K562 (cell line): ENCODE results near the gene SLC6A9. TPM values are rescaled to one million over a fixed set of nuclear protein-coding genes. Genes with fewer than 3 reads are reported as not detected.

Experiments used
- CREB1 ChIP-seq, 2 experiments: sonication (generic) in 1 of 2; formaldehyde crosslinking in 1 of 2; IDR thresholded peaks; 2 replicates each; pipeline versions ENCODE4 v1.6.1 to v1.8.0; 2012 to 2022; ENCODE audit warnings: inconsistent platforms in 1 of 2, mild to moderate bottlenecking in 1 of 2, missing genetic modification reagents in 1 of 2, moderate library complexity in 1 of 2
- EGR1 ChIP-seq: fragments of 450-650 bp; conservative IDR thresholded peaks from 2 replicates; pipeline ENCODE4 v1.6.1; 2017; ENCODE audit warnings: mild to moderate bottlenecking
- EP300 ChIP-seq: IDR thresholded peaks from 2 replicates; pipeline ENCODE4 v1.6.1; 2012; ENCODE audit warnings: low read length, improper control_type of control experiment
- HDAC2 ChIP-seq: fragments of 450-650 bp; IDR thresholded peaks from 2 replicates; pipeline ENCODE4 v1.6.1; 2016; ENCODE audit warnings: mild to moderate bottlenecking
- HMGN3 ChIP-seq: IDR thresholded peaks from 2 replicates; pipeline ENCODE4 v1.6.1; 2011; ENCODE audit warnings: borderline replicate concordance, low read depth, mild to moderate bottlenecking, mixed read lengths, low read length; ENCODE audit not compliant: insufficient read length; ENCODE audit errors: extremely low read depth
- HNRNPL ChIP-seq: fragments of 200-400 bp; formaldehyde crosslinking; IDR thresholded peaks from 2 replicates; pipeline ENCODE4 v1.6.1; 2017; ENCODE audit warnings: low read depth, mild to moderate bottlenecking, low read length
- MCM3 ChIP-seq: fragments of 450-650 bp; IDR thresholded peaks from 2 replicates; pipeline ENCODE4 v1.6.1; 2016
- NFE2L1 ChIP-seq: fragments of 450-650 bp; IDR thresholded peaks from 2 replicates; pipeline ENCODE4 v1.6.1; 2016; ENCODE audit warnings: missing genetic modification characterization, low read depth, mild to moderate bottlenecking, missing compliant biosample characterization, moderate library complexity, borderline replicate concordance
- SAP30 ChIP-seq: fragments of 200-600 bp; sonication (generic); IDR thresholded peaks from 2 replicates; pipeline ENCODE4 v1.6.1; 2012; ENCODE audit warnings: borderline replicate concordance, low read depth, mild to moderate bottlenecking, moderate library complexity, low read length, control low read depth, inconsistent platforms; ENCODE audit not compliant: insufficient read depth, poor library complexity, severe bottlenecking
- SLC30A9 ChIP-seq: fragments of 250-450 bp; sonication (Bioruptor Pico); IDR thresholded peaks from 2 replicates; pipeline ENCODE4 v1.8.0; 2022; ENCODE audit warnings: mild to moderate bottlenecking, moderate library complexity
- TBP ChIP-seq: optimal IDR thresholded peaks from 2 replicates; pipeline ENCODE3; 2011; ENCODE audit warnings: low read depth, low read length, improper control_type of control experiment
- ZNF253 ChIP-seq: fragments of 250-450 bp; sonication (Bioruptor Pico); conservative IDR thresholded peaks from 2 replicates; pipeline ENCODE4 v1.6.1; 2021; ENCODE audit warnings: mild to moderate bottlenecking
- ZNF449 ChIP-seq: fragments of 250-450 bp; sonication (Bioruptor Pico); IDR thresholded peaks from 2 replicates; pipeline ENCODE4 v1.8.0; 2022; ENCODE audit warnings: moderate library complexity, mild to moderate bottlenecking, inconsistent platforms
- polyA plus RNA-seq, 8 experiments: library from polyadenylated mRNA; depleted of rRNA in 4 of 8; stranded (reverse) in 5 of 8; unstranded in 3 of 8; fragments of >200 nt; fragmentation: Nextera tagmentation in 2 of 8; fragmentation: Illumina TruSeq in 1 of 8; extraction: Ambion mirVana in 2 of 8; extraction: Trizol in 1 of 8; gene quantifications; 2 replicates each; pipeline versions ENCODE4 v1.2.1 to v1.2.3, GENCODE V29; 2011 to 2014; ENCODE audit warnings: inconsistent platforms in 1 of 8, missing spikeins in 1 of 8
- total RNA-seq, 7 experiments: library from RNA; depleted of rRNA in 6 of 7; stranded (reverse); fragments of >200 nt in 6 of 7; fragmentation: Illumina TruSeq in 2 of 7; extraction: Trizol in 2 of 7; gene quantifications; 2 replicates each; pipeline versions ENCODE4 v1.2.1 to v1.2.3, GENCODE V29; 2011 to 2021; ENCODE audit warnings: low replicate concordance in 1 of 7
- TF ChIP-seq, protein P1 (sequence below): fragments of 250-450 bp; sonication (Bioruptor Pico); IDR thresholded peaks from 2 replicates; pipeline ENCODE4 v1.5.0; 2021
- TF ChIP-seq, protein P2 (sequence below): fragments of 250-450 bp; sonication (Bioruptor Pico); IDR thresholded peaks from 2 replicates; pipeline ENCODE4 v1.5.0; 2021; ENCODE audit warnings: mild to moderate bottlenecking, moderate library complexity
- TF ChIP-seq, protein P3 (sequence below), 2 experiments: fragments of 450-650 bp in 1 of 2; sonication (generic) in 1 of 2; formaldehyde crosslinking in 1 of 2; IDR thresholded peaks in 1 of 2; conservative IDR thresholded peaks in 1 of 2; 2 replicates each; pipeline versions ENCODE4 v1.6.1 to v1.8.1; 2016 to 2023; ENCODE audit warnings: mild to moderate bottlenecking in 2 of 2, moderate library complexity in 2 of 2, inconsistent platforms in 1 of 2, missing genetic modification reagents in 1 of 2
- TF ChIP-seq, protein P4 (sequence below): sonication (generic); formaldehyde crosslinking; IDR thresholded peaks from 2 replicates; pipeline ENCODE4 v1.8.0; 2022; ENCODE audit warnings: mild to moderate bottlenecking, missing genetic modification reagents

SLC6A9 gene
- total and polyA plus RNA-seq, 9 of the 15 experiments (the other 6 are each of a cell fraction or from before 2014, with no cell fraction given) = 0.17 to 18.7 (median 2.9) TPM

DNA sequence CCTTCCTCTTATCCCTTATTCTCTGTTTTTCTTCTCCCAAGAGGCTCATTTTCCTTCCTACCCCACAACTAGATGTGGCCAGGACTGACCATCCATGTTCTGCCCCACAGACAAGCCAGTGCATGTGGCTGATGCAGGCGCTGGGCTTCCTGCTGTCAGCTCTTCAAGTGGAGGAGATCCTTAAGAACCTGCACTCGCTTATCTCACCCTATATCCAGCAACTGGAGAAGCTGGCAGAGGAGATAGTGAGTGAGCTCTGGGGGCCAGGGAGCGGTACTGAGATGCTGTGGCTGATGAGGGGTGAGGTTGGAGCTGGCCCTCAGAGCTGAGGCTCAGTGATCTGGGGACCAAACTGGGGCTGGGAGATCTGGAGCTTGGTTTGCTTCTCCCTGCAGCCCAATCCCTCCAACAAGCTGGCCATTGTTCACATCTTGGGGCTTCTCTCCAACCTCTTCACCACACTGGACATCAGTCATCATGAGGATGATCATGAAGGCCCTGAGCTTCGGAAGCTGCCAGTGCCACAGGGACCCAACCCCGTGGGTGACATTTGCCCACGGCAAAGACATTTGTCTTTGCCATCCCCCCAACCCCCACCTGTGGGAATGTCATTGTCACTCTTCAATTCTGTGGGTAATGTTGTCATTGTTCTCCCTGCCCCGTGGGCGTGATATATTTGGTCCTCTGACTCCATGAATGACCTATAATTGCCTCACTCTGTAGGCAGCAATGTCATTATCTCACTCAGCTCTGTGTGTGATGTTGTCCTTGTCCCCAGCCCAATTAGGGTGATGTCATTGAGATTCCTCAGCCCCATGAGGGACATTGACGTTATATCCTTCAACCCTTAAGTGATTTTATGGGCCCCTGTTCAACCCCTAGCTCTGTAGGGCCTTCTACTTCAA is 72.7 kb downstream of the SLC6A9 start (continued):
- peak; percentile 47; the same call in 1 of the 2 replicates for TF ChIP-seq CREB1 (IDR thresholded peaks at IDR 0.05)
- no peak for TF ChIP-seq CREB1 (CRISPR knock-in tag; IDR thresholded peaks at IDR 0.05)
- TF ChIP-seq, protein P1, sequence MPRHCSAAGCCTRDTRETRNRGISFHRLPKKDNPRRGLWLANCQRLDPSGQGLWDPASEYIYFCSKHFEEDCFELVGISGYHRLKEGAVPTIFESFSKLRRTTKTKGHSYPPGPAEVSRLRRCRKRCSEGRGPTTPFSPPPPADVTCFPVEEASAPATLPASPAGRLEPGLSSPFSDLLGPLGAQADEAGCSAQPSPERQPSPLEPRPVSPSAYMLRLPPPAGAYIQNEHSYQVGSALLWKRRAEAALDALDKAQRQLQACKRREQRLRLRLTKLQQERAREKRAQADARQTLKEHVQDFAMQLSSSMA (CRISPR knock-in tag) = no peak
- no peak for TF ChIP-seq HMGN3
- no peak for TF ChIP-seq ZNF449
- no peak for TF ChIP-seq NFE2L1 (tag)
- TF ChIP-seq SAP30 = no peak
- TF ChIP-seq, protein P2, sequence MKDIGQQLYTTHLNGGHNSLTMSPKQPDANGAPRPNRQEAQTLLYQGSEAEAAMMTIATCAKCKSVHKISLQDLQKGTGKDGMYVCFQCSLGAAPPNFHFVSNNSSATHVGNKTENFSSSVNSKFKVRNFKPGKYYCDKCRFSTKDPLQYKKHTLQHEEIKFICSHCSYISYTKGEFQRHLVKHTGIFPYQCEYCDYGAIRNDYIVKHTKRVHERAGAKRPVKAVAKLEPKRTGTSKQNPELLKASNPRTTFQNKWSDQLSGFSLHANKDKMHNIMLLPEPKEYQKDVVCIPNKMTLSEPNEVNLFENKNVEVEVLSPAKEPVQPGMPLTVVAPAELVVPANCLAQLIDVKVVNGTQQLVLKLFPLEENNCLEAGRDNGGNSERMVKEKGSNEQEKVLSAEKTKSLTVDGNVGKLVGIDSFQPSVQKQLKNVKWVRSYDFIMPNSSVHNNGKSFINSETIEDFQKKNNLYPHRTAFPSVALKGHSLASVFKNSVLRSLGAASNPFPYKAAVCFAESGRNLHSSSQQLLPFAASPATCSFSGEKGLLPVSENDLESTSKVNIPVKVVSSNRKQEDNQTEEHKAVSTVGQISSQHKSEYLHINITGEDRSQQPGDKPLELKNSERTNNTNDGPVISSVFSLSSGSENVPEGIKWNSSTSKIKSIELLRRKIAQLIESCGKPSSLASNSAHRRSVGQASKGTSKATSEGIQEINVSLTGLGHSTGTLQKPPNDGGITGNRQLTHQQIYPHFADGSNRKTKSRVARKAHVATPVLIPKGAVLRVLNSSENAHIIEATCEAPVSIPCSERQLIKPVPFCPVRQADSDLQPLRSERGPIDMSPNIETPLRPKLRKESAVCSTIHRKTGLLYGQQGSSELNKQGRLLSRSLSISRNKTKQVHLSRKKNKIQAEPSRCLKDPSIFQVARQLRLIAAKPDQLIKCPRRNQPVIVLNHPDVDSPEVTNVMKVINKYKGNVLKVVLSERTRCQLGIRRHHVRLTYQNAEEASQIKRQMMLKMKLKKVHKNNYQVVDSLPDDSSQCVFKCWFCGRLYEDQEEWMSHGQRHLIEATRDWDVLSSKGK (CRISPR knock-in tag) = no peak
- TF ChIP-seq, protein P3, sequence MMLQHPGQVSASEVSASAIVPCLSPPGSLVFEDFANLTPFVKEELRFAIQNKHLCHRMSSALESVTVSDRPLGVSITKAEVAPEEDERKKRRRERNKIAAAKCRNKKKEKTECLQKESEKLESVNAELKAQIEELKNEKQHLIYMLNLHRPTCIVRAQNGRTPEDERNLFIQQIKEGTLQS (IDR thresholded peaks at IDR 0.05) = peak; percentile 58; the same call in 1 of the 2 replicates
- TF ChIP-seq, protein P3 (CRISPR knock-in tag; conservative IDR thresholded peaks at IDR 0.05) = no peak
- TF ChIP-seq HNRNPL = no peak
- TF ChIP-seq ZNF253 (CRISPR knock-in tag) = no peak
- TF ChIP-seq EGR1 = 0 out of 2 replicates have a peak, but pooled peaks have one; percentile 24
- no peak for TF ChIP-seq SLC30A9
- no peak for TF ChIP-seq TBP
- peak; percentile 31; the same call in 1 of the 2 replicates for TF ChIP-seq EP300
- TF ChIP-seq HDAC2 = no peak
- TF ChIP-seq, protein P4, sequence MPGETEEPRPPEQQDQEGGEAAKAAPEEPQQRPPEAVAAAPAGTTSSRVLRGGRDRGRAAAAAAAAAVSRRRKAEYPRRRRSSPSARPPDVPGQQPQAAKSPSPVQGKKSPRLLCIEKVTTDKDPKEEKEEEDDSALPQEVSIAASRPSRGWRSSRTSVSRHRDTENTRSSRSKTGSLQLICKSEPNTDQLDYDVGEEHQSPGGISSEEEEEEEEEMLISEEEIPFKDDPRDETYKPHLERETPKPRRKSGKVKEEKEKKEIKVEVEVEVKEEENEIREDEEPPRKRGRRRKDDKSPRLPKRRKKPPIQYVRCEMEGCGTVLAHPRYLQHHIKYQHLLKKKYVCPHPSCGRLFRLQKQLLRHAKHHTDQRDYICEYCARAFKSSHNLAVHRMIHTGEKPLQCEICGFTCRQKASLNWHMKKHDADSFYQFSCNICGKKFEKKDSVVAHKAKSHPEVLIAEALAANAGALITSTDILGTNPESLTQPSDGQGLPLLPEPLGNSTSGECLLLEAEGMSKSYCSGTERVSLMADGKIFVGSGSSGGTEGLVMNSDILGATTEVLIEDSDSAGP (CRISPR knock-in tag) = no peak
- no peak for TF ChIP-seq MCM3
